GM19397 (cell line): Measurements from ENCODE around the gene ABR.
"Not testable (repeated sequence)": the region's sequence is repeated elsewhere in the genome, so short reads cannot be mapped to it uniquely, and the experiment has no call there.

Experiments used
- ATAC-seq: cut with Tn5 transposase; IDR thresholded peaks from one replicate; pipeline ENCODE4 v1.9.1; 2021; ENCODE audit warnings: mild to moderate bottlenecking, moderate library complexity; ENCODE audit not compliant: unreplicated experiment

The ABR gene

DNA sequence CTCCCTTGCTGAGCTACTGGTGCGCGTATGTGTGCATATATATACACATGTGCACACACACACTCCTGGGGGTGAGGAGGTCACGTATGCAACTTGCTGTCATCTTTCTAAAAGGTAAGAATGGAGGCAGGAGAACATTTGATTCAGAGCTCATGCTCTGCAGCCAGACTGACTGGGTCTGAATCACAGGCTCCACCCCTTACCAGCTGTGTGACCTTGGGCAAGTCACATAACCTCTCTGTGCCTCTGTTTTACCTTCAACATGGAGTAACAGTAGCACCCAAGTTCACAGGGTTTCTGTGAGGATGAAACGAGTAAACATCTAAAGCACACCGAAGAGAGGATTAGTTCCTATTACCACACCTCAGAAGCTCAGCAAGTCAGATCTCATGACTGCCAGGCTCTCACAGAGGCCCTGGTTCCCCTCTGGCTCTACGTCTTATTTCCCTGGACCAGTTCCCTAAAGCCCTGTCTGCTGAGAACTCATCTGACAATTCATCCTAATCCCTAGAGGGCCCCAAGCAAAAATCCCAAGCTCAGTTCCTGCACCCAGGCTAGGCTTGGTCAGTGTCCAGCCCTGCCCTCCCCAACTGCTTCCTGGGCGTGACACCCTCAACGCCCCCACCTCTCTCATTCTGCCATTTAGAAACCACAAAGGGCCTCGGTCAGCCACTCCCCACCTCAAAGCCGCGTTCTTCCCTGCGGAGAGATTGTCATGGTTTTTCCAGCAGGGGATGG lies 28.7 kb downstream of the ABR start:
- ATAC-seq: no peak

DNA sequence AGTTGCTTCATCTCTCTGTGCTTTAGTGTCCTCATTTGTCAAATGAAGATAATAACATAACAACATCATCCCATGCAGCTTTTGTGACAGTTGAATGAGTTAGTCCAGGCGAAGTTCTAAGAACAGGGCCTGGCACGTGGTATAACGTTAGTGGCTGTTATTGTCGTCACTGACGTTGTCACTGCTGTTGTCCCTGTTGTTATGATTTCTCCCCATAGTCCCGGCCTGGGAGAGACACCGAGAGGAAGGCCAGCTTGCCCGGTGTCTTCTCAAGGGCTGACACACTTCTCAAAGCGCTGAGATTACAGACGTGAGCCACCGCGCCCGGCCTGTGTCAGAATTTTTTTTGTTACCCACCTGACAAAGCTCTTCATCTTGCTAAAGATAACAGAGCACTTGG lies 29.9 kb downstream of the ABR start:
- no peak for ATAC-seq

DNA sequence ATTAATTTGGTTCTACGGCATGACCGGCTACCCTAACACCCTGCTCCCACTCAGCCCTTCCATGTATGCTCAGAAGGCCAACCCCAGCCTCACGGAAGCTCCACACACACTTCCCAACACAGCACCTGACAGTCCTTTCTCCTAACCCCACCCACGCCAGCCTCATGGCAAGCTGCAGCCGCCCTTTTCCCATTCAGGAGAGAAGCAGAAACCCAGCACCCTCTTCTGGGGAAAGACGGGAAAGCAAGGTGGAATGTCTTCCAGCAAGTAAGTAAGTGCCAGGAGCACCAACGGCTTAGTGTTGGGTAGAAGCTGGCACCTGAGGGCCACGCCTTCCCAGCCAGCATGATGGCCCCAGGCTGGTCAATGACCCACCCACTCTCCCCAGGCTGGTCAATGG lies 32.1 kb downstream of the ABR start:
- no peak for ATAC-seq

DNA sequence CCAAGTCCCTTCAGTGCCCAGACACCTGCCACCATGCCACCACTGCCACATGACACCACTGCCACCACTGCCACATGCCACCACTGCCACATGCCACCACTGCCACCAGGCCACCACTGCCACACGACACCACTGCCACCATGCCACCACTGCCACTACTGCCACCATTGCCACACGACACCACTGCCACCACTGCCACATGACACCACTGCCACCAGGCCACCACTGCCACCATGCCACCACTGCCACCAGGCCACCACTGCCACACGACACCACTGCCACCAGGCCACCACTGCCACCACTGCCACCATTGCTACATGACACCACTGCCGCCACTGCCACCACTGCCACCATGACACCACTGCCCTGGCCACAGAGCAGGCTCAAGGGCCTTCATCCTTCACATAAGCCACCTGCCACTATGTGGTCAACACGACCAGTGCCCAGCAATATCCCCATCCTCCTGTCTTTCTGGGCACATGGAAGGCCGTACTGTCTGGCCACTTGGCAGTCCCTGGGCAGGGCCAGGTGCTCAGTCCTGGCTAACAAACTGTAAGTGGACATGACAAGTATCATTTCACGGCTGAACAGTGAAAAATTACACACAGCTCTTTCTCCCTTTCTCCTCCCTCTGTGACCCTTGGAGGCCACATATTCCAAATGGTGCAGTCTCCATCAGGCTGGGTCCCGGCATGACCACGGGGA lies 33.1 kb downstream of the ABR start:
- ATAC-seq: no peak

DNA sequence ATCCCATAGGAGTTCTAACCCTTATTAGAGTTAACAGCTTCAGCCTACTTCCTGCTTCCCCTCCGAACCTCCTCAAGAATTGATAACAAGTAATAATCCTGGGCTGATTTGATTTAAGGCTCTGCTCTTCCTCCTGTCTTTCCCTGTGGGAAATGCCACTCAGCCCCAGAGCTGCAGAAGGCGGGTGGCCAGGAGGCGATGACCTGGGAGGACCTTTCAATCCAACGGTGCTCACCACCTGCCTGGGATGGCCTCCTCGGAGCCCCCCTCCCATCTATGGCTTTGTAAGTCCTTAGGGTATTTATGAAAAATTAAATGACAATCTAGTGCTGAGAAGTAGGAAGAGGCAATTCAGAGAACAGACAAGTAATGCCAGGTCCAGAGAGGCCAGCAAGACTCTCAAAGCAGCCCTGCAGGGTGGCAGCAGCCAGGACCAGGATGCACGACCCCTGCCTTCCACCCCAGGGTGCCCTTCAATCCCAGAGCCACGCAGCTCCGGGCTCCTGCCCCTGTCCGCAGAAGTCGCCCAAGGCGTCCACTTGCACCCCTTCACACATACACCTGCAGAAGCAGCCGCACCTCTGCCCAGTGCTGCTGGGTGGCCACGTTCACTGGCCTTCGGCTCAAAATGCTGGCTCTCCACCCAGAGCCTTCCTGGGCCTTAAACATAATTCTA lies 34.3 kb downstream of the ABR start:
- ATAC-seq: no peak

DNA sequence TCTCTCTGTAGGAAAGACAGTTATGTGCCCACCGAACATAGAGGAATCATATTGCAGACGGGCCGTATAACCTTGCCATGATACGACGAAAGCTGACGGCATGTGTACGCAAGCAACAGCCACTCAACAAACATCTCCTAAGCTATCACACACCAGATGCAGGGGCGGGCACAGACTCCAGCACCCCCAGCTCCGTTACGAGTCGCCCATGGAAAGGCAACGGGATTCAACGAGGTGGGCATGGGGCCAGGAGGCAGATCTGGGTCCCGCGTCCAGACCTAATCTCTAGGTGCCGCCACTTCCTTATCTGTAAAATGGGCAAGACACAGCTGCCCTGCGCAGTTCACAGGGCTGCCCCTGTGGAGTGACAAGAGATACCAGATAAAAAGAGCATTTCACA lies 35.6 kb downstream of the ABR start:
- ATAC-seq: no peak

DNA sequence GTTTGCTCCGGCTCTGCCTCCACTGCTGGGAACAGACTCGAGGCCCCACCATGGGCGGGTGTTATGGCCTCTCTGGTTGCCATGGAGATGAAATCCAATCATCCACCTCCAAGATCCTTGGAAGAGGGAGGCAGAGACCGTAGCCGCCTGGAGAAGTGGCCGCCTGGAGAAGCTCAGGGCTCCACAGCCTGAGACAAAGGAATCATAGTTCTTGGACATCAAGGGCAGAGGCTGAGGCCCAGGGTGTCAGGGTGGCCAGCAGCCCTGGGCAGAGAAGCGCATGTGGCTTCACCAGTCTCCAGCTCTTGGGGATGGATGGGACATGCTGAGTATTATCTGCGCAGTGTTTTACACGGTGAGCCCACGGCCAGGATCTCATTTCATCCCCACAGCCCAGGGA lies 36.2 kb downstream of the ABR start:
- ATAC-seq: no peak

DNA sequence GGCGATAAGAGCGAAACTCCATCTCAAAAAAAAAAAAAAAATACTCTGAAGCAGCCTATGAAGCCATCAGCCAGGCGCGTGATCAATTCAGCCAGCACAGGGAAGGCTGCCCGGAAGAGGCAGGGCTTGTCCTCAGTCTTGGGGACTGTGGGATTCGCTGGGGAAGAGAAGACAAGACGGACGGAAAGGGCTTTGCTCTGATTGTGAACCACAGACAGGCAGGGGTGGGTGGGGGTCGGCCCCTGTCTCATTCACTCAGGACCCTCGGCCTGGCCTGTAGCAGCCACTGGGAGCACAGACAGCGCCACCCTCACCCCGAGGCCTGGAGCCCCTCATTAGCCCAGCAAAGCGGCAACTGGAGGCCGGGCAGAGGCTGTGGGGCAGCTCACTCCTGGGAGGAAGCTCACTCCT lies 37.2 kb downstream of the ABR start:
- no peak for ATAC-seq

DNA sequence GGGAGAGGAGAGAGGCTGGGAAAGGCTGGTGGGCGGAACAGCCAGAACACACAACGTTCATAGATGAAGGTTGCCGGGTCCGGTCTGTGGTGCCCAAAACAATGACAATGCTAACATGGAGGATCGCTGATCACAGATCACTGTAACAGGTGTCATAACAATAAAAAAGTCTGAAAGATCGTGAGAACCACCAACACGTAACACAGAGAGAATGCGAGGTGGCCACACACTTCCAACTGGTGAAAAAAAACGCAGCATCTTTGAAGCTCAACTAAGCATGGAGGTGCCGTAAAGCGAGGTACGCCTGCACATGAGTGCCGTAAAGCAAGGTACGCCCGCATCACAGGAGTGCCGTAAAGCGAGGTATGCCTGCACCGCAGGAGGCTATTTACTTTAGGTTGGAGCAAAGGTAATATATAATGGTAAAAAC lies 42.3 kb downstream of the ABR start:
- ATAC-seq: no peak

DNA sequence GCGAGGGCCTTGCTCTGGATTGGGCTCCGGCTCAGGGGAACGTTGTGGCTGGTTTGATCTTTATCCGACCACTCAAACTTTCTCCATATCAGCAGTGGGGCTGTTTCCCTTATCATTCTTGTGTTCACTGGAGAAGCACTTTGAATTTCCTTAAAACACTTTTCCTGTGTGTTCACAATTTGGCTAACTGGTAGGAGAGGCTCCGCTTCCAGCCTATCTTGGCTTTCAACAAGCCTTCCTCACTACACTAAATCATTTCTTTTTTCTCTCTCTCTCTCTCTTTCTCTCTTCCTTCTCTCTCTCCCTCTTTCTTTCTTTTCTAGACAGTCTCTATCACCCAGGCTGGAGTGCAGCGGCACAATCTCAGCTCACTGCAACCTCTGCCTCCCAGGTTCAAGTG lies 43.0 kb downstream of the ABR start:
- ATAC-seq: no peak

DNA sequence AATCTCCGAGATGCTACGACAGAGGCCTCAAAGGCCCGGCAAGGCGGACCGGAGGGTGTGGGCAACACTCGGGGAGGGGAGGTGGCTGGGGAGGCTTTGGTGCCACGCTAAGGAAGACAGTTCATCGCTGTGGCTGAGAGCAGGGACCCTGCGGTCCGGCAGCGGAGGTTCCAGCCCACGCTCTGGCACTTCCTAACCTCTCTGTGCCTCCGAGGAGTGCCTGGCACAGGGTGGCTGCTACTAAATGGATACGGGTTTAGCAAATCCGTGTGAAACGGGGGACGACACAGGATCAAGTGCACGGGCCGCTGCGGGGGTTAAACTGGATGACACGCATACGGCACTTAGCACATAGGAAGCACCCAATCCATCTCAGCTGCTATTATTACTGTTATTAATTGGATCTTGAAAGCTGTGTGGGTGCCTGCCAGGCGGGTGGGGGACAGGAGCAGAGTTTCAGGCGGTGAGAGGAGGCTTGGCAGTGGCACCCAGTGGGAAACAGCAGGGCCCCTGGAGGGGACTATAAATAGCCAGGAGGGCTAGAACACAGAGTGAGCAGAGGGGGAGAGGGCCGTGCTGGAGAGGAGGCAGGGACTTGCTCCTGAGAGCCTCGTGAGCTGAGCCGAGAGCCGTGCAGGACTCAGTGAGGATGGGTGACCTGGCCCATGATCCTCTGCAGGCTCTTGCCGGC lies 45.0 kb downstream of the ABR start:
- no peak for ATAC-seq

DNA sequence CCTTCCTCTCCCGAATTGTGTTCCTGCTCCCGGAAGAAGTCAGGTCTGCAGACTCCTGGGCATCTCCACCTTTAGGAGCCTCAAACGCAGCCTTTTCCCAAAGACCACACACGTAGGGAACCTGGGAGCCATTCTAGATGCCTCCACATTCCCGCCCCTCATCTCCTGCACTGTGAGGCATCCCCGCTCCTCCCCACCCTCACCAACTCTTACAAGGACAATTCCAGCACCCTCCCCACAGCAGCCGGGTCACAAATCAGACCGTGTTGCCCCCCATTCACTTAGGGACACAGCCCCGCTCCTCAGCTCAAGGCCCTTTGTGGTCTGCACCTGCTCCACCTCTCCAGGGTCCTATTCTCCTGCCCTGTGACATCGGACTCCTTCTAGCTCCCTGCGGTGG lies 49.6 kb downstream of the ABR start:
- no peak for ATAC-seq

DNA sequence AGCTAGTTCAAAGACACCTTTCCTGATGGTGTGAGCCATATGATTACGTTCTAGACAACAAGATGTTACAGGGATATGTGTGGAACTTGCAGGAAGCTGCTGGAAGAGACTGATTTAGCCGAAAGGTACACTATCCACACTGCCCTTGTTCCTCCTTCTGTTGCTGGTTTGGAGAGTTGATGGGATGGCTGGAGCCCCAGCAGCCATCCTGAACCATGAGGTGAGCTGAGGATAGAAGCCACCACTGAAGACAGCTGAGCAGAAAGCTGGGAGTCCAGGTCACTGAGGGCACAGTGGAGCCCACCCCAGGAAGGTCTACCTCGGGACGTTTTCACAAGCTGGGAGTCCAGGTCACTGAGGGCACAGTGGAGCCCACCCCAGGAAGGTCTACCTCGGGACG lies 51.3 kb downstream of the ABR start:
- not testable (repeated sequence) for ATAC-seq

DNA sequence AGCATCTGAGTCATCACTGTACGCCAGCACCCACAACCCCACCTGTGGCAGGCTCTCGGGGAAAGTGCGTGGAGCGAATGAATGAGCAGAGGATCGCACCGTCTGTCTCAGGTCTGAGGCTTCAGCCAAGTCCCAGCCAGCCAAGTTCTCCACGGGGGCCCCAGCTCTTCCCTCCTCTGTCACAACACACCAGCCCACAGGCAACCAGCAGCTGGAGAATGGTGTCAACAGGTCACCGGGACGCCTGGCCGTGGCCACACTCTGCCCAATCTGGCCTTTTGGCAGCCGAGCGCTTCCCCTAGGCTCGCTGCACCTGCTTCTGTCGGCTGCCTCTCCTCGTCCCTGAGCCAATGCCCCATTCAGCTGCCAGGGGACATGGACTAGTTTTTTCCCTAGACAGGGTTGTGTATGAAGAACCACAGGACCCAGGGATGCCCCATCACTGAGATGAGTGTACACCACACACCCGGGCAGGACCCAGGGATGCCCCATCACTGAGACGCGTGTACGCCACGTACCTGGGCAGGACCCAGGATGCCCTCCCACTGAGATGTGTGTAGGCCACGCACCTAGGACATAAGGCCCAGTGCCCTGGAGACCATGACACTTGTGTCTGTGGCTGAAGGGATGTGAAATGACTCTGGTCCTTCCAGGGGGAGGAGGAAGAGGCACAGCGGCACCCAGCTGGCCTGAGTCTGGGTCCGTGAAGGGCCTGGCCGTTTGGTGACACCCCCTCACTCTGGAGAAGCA lies 52.8 kb downstream of the ABR start:
- no peak for ATAC-seq

DNA sequence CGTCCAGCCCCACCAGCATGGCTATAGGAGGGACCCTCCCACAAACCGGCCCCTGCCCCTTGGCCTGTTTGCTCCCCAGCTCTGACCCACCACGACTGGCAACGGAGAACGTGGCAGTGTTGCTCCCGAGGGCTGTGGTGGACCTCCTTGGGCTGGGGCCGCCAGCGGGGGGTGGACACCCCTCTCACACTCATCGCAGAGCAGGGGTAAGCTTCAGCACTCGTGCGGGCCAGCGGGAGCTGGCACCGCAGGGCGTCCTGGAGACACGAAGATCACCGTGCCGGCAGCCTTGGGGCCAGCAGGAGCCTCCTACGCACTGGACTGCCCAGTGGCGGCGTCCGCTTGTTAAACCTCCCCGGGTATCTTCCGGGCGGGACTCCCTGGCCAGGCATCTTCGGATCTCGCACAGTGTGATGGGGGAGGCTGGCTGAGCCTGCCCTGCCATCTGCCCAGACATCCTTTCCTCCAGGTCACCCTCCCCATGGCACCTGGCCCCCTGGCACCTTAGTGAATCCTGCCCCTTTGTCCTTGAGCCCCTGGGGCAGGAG lies 53.5 kb downstream of the ABR start:
- ATAC-seq: no peak

DNA sequence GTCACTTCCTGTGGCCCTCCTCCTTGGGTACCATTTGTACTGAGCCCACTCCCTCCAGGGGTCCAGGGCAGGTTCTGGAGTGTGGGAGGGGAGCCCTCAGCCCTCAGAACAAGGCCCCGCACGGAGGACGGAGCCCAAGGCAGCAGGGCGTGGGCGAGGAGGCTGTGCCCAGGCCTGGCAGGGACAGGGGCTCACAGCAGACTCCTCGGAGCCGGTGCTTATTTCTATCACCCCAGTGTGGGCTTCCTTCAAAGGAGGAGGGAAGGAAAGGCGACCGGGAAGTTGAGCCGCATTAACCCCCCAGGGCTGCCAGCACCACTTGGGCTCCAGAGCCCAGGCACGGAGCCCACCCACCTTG lies 54.0 kb downstream of the ABR start:
- no peak for ATAC-seq

DNA sequence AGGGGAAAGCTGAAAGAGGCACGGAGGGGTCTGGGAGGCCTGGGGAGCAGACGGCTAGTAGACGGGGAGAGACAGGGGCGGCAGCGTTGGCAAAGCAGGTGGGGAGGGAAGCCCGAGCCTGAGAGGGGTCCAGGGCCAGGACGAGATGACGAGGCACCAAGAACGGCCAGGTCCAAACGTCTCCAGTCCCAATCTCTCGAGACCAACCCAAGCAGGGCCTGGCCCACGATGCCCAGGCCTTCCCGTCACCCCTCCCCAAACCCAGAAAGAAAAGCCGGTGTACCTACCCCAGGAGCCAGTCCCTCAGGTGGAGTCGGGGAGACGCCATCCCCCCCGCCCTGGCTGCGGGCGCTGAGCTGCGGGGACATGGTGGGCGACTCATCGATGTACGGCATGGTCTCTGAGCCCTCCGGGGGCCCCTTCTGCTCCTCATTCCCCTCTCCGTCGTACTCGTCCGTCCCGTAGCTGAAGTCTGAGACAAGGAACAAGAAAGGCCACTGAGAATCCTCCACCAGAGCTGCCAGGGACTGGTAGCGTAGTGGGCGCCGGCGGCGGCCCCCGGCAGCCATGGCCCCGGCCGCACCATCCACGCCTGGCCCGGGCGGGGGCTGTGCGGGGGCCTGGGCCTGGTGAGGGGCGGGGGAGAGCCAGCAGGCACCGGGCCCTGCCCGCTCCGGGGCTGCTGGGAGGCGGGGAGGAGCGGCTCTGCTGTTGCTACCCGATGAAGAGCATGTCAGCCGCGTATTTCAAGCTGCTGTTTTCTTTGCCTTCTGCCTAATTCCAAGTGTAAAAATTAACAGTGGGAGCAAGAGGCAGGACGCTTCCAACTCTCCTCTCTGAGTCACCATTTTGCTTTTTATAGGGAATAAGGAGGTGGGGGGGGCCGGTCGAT lies 54.6 kb downstream of the ABR start:
- no peak for ATAC-seq

DNA sequence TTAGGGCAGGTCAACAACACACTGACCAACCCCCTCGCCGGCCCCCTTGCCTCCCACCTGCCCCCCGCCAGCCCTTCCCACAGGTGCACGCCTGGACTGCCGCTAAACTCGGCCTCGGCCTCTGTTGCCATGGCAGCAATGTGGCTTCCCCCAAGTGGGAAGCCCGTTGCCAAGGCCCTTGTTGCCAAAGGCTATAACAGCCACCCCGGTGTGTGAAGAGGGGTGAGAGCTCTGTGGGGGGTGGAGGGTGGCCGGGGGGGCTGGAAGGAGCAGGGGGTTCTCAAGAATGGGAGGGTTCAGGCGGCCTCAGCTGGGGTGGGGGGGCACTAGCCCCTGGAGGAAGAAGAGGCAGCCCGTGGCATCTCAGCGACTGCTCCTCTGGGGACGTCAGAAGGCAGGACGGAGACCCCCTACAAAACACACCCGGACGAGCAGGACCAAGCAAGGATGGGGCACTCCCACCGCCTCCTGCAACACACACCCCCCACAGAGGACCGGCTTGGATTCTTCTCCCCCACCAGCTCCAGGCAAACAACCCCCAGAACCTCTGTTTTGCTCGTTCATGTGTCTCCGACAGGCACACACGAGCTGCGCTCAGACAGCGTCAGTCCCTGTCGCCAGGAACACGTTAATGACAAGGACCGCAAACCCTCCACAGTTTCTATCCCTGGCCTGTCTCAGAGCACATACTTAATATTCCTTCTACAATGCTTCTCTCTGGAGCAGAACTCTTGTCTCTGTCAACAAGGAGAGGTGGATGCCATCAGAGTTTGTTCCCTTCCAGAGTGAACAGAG lies 55.7 kb downstream of the ABR start:
- no peak for ATAC-seq

DNA sequence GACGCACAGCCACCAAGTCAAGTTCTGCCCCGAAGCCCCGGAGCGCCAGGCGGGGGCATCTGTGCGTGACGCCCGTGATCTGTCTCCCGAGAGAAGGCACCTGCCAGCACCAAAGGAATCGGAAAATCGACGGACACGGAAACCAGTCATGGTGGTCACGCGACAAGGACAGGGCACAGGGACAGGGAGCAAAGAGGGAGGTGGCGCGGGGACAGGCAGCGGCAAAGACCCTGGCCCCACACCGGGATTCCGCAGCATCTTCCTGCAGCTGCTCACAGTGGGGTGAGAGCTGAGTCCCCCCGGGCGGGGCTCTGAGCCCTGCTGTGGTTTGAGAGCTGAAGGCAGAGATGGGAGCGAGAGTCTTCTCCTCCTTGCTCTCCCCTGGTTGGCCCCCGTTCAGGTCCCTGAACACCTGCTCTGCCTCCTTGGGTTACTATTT lies 56.4 kb downstream of the ABR start:
- ATAC-seq: no peak
